NCI-H1930 (cell line): ENCODE measurements around the gene KRT86.
"Not testable (repeated sequence)": the region's sequence is repeated elsewhere in the genome, so short reads cannot be mapped to it uniquely, and the experiment has no call there.

ENCODE experiments used
- DNase-seq, 2 experiments: peaks; one replicate each; lab custom pipeline; 2025; lab: John Stamatoyannopoulos, UW

KRT86 gene

GRCh38 chr12:52251367-52252051 is 22.9 kb upstream of the KRT86 start:
- DNase-seq: no peak

GRCh38 chr12:52252175-52252615 is 22.2 kb upstream of the KRT86 start:
- not testable (repeated sequence) for DNase-seq

DNA sequence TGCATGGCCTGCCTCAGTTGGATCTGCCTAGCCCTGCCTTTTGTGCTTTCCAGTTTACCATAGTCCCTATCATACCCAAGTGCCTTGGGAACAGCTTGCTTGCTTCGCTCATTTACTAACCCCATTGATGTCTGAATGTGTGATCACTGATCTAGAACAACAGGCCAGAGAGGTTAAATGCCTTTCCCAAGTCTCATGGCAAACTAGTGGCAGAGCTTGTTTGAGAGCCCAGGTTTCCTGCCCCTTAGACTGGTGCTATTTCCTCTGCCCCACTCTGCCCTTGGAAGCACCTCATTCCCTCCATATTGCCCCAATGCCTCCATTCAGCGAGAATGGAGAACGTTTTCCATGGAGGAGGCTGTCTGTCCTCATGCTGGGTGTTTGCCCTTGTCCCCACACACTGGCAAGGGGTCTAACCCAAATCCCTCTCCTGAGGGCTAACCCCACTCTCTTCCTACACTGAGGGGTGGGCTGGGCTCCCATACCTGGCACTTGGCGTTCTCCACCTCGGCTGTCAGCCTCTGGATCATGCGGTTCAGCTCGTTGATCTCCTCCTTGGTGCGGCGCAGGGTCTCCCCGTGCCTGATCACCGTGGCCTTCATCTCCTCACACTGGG is 21.6 kb upstream of the KRT86 start:
- no peak for DNase-seq

GRCh38 chr12:52253391-52254179 is 20.9 kb upstream of the KRT86 start:
- no peak for DNase-seq

GRCh38 chr12:52254180-52254964 is 20.1 kb upstream of the KRT86 start:
- DNase-seq: no peak

DNA sequence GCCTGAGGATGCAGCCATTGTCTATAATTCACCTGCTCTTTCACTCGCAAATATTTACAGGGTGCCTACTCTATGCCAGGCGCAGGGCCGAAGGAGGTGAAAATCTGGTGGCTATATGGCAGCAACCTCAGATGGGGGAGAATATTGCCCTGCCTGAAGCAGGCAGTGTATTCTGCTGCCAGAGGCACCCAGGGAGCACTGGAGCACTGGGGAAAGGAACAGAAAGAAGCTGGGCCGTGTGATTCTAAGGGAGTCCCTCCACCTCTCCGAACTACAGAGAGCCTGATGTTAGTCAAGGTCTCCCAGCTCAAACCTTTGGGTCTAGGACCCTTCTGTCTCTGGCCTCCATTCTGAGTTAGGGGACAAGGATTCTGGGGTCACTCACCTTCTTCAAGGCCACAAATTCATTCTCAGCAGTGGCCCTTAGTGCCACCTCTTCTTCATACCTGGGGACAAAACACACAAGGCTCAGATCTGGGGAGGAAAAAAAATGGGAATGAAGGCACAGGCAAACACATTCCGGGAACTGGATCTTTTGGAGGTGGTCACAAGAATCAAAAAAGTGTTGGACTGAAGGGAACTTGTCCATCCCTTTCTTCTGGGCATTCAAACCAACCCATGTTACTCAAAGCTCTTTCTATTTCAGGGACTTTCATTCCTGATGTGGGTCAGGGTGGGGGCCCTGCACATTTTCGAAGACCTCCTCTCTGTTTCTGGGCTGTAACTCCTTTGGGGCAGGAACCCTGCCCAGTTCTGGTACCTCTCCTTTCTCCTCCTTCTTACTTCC is 19.3 kb upstream of the KRT86 start:
- no peak for DNase-seq

DNA sequence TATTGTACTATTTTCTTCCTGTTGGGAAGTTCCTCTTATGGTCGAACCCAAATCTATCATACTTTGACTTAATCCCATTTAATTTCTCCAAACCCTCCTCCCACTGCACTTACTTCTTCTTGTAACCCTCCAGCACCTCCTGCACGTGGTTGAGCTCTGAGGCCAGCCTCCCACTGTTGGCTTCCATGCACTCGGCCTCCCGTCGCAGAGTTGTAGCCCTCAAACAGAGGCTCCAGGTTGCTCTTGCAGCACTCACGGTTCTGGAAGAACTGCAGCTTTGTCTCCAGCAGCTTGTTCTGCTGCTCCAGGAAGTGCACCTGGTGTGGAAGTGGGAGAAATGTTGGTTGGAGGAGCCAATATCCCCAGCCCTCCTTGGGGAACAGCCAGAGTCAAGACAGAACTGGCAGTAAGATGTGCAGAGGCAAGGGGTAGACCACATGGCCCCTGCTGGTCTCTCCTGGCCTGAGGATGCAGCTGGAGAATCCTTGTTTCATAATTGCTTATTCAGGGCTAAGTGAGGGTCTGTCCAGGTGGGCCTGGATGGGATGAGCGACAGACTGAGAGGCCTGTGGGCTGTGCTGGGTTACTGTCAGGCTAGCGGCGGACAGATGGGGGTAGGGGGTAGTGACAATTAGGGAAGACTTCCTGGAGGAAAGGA is 18.4 kb upstream of the KRT86 start:
- DNase-seq: no peak

DNA sequence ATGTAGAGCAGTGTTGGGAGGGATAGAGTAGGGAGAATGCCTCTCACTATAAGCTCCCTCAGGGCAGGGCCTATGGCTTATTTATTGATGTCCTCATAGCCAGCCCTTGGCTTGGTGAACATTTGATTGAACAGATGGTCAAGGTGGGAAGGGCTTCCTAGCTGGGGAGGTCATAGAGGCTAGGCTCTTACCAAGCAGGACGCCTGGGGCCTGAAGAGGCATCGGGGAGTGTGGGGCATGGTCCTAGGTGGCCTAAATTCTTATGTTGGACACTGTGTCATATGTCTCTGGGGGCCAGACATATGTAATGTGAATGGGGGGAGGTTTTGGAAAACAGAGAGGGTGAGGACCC is 17.9 kb upstream of the KRT86 start:
- no peak for DNase-seq

GRCh38 chr12:52257074-52257551 is 17.3 kb upstream of the KRT86 start:
- DNase-seq: no peak

- DNase-seq: not testable (repeated sequence)
Measured at GRCh38 chr12:52257922-52258321, 16.5 kb upstream of the KRT86 start.

DNA sequence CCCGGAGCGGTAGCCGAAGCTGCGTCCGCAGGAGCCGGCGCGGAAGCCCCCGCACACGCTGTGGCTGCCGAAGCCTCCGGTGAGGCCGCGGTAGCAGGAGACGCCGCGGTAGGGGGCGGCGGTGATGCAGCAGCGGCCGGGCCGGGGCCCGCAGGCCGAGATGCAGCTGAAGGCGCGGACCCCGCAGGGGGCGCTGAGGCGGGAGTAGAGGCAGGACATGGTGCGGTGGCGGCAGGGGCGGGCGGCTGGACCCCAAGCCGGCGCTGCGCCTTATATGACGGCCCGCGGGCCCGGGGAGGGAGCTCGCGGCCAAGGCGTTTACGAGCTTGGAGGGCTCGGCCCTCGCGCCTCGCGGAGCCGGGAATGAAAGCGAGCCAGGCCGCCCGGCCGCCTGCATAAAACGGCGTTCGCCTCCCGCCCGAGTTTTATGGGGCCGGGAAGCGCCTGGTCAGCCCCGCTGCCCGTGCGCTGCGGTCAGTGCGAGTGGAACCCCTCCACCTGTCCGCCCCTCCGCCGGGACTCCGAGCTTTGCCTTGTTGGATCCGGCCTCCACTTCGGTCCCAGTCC is 16.0 kb upstream of the KRT86 start:
- no peak for DNase-seq

GRCh38 chr12:52259657-52260243 is 14.7 kb upstream of the KRT86 start:
- no peak for DNase-seq

DNA sequence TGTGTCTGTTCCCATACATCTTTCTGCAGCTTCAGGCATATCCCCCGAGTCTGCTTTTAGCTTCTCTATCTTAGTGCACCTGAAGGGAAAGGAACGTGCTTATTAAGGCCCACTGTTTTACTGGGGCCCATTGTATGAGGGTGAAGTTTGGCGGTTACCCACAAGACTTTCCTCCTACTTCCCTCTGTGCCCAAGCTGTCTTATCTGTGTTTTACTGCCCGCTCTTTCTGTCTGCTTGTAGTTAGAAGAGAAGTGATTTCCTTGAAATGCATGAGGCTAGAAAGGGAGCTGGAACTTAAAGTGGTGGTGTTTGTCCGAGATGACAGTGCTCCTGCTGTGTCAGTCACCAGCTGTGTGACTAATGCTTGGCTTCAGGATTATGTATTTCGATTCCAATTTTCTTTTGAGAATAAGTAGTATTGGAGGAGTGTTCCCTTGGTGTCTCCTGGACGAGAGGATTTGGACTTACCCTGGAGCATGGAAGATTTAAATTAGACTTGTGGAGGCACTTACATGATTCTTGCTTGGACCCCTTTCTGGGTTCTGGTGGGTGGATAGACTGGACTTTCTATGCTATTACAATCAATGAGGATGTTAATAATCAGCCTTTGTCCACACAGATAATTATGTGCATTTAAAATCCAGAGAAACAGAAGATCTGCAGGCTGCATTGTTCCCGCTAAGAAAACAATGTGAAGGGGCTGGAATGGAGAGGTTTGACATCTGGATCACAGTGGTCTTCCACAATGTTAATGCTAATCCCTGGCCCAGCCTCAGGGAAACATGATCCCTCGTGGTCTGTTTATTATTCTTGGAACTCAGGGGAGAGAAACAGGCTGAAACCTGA is 13.9 kb upstream of the KRT86 start:
- no peak for DNase-seq

DNA sequence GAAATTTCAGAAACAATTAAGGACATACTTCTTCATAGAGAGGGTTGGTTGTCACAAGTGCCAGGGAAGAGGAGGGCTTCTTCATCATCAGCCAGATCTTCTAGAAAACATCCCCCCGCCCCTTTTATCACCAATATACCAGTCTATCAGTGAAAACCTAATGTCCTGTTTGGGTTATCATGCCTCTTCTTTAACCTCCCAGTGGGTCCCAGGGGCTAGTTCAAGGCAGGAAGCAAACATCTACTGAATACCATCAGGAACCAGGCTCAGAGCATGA is 13.3 kb upstream of the KRT86 start:
- DNase-seq: no peak

DNA sequence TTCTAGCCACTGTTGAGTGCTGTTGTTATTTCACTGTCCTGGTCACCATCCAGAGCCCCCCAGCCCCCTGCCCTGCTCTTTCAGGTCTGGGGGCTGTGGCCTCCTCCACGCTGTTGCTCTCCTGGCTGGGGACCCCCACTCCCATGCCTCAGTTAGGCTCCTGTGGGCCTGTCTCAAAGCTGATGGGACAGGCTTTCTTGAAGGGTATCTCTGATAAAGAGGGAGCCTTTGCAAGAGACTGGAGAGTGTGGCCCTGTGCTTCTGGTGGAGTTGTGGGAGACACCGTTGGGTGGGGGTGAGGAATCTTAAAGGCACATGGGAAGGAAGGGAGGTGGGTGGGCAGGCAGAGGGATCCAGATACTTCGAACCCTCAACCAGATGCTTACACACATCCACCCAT is 12.2 kb upstream of the KRT86 start:
- no peak for DNase-seq

DNA sequence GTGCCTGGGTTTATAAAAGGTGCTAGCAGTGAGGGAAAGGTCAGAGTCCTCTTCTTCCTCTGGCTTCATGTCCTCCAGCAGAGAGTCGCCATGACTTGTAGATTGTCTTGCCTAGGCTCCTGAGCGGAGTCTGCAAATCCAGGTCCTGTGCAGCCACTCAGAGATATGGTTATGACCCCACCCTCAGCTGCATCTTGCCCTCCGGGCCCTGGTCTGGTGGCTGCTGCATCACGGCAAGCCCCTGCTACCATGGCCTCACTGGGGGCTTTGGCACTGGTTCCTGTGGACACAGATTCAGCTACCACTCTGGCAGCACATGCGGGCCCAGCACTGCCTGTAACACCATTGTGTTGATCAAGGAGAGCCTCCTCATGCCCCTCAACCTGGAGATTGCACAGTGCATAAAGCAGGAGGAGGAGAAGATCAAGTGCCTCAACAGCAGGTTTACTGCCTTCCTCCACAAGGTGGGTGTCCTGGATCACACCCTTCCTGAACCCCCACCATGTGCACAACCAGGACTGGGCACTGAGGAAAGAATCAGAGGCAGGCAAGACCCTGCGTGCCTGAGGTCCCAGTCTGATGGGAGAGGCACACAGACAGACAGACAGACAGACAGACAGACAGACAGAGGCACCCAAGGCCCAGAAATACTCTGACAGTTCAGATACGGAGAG is 10.5 kb upstream of the KRT86 start:
- no peak for DNase-seq

GRCh38 chr12:52264435-52264825 is 10.0 kb upstream of the KRT86 start:
- no peak for DNase-seq

- DNase-seq: no peak
Measured at GRCh38 chr12:52266514-52266913, 7.9 kb upstream of the KRT86 start.

GRCh38 chr12:52267266-52267665 is 7.2 kb upstream of the KRT86 start:
- DNase-seq: no peak
